ENCODE data around the gene SLC22A1.
"Not testable (repeated sequence)": the region's sequence is repeated elsewhere in the genome, so short reads cannot be mapped to it uniquely, and the experiment has no call there.

Gene SLC22A1

GRCh38 chr6:160139420-160139851 lies 17.8 kb downstream of the SLC22A1 start:
- ATAC-seq, result peak in 1 of 2 donors; percentile 34

GRCh38 chr6:160140493-160140892 lies 18.9 kb downstream of the SLC22A1 start:
- ATAC-seq, result not testable (repeated sequence)

GRCh38 chr6:160141001-160141726 lies 19.5 kb downstream of the SLC22A1 start:
- no peak for ATAC-seq

- ATAC-seq, result no peak
Observed at GRCh38 chr6:160142115-160142715, 20.6 kb downstream of the SLC22A1 start.

- no peak for ATAC-seq
Observed at GRCh38 chr6:160146454-160147145, 25.0 kb downstream of the SLC22A1 start.

GRCh38 chr6:160147146-160147536 lies 25.5 kb downstream of the SLC22A1 start:
- no peak for ATAC-seq

GRCh38 chr6:160154471-160154870 lies 32.9 kb downstream of the SLC22A1 start:
- no peak for ATAC-seq

GRCh38 chr6:160156842-160157241 lies 35.2 kb downstream of the SLC22A1 start:
- ATAC-seq, result no peak

GRCh38 chr6:160160450-160160849 lies 38.8 kb downstream of the SLC22A1 start:
- ATAC-seq, result no peak

- ATAC-seq, result no peak
Observed at GRCh38 chr6:160160929-160161646, 39.5 kb downstream of the SLC22A1 start.

- ATAC-seq, result no peak
Observed at GRCh38 chr6:160161647-160161986, 40.0 kb downstream of the SLC22A1 start.

- no peak for ATAC-seq
Observed at GRCh38 chr6:160162030-160162566, 40.5 kb downstream of the SLC22A1 start.

- no peak for ATAC-seq
Observed at GRCh38 chr6:160163425-160163824, 41.8 kb downstream of the SLC22A1 start.

GRCh38 chr6:160163912-160164311 lies 42.3 kb downstream of the SLC22A1 start:
- ATAC-seq, result no peak

- ATAC-seq, result not testable (repeated sequence)
Observed at GRCh38 chr6:160165928-160166327, 44.3 kb downstream of the SLC22A1 start.

GRCh38 chr6:160167604-160168399 lies 46.2 kb downstream of the SLC22A1 start:
- ATAC-seq, result no peak

GRCh38 chr6:160170018-160170680 lies 48.5 kb downstream of the SLC22A1 start:
- no peak for ATAC-seq

- ATAC-seq, result no peak
Observed at GRCh38 chr6:160172704-160173103, 51.1 kb downstream of the SLC22A1 start.

- no peak for ATAC-seq
Observed at GRCh38 chr6:160173806-160174527, 52.4 kb downstream of the SLC22A1 start.

- no peak for ATAC-seq
Observed at GRCh38 chr6:160174681-160175080, 53.1 kb downstream of the SLC22A1 start.

GRCh38 chr6:160177220-160177619 lies 55.6 kb downstream of the SLC22A1 start:
- ATAC-seq, result no peak
